Adrenal gland (tissue), 12 donors: ENCODE data around the gene KLHL14. TPM values are rescaled to one million over a fixed set of nuclear protein-coding genes. Genes with fewer than 3 reads are reported as not detected.
"Not testable (repeated sequence)": the region's sequence is repeated elsewhere in the genome, so short reads cannot be mapped to it uniquely, and the experiment has no call there.

Experiments used
- DNase-seq, 7 donors: peaks; one replicate each; pipeline ENCODE4 v3.0.0-alpha.2; 2019 to 2020
- H3K27ac ChIP-seq, 5 donors: fragments of 200-600 bp; sonication (generic) in 4 of 5; 1 replicate in 3 of 5; 2 replicates in 2 of 5; pipeline versions ENCODE4 v1.5.1 to v1.8.0; 2016 to 2020; ENCODE audit warnings: mild to moderate bottlenecking in 1 of 5
- H3K27me3 ChIP-seq: fragments of 200-600 bp; 2 replicates; pipeline ENCODE4 v1.8.0; 2021
- H3K36me3 ChIP-seq, 2 donors: fragments of 200-600 bp; replicated peaks in 1 of 2; 1 replicate in 1 of 2; 2 replicates in 1 of 2; pipeline versions ENCODE4 v1.5.1 to v1.8.0; 2018 to 2022
- H3K4me1 ChIP-seq, 2 donors: fragments of 200-600 bp; replicated peaks in 1 of 2; 1 replicate in 1 of 2; 2 replicates in 1 of 2; pipeline versions ENCODE4 v1.5.1 to v1.8.0; 2018 to 2021
- H3K4me3 ChIP-seq, 4 donors: fragments of 200-600 bp; sonication (generic) in 3 of 4; one replicate each; pipeline ENCODE4 v1.5.1; 2016 to 2018
- H3K9me3 ChIP-seq, 3 donors: fragments of 200-600 bp; sonication (generic) in 1 of 3; replicated peaks in 1 of 3; 1 replicate in 2 of 3; 2 replicates in 1 of 3; pipeline versions ENCODE4 v1.5.1 to v1.8.0; 2016 to 2021
- POLR2A ChIP-seq, 2 donors: fragments of 450-650 bp; IDR thresholded peaks; one replicate each; pipeline ENCODE4 v1.6.1; 2017; ENCODE audit warnings: antibody characterized with exemption in 2 of 2, mild to moderate bottlenecking in 2 of 2, moderate library complexity in 1 of 2
- WGBS, 4 donors: extraction: QIAGEN DNeasy Blood & Tissue Kit in 2 of 4; methylation state at CpG; one replicate each; pipeline versions ENCODE4 v1.1.5 to v1.1.7; 2013 to 2017; 5-methylcytosine and 5-hydroxymethylcytosine counted together
- intact Hi-C, 2 donors: fragments of 100-400 bp; cut with DNase I; formaldehyde crosslinking; loops; one replicate each; pipeline versions ENCODE4 v1.14.1 to v1.15.0; 2022 to 2023
- polyA plus RNA-seq, 3 donors: library from polyadenylated mRNA; stranded (reverse); fragments of 200-250 nt in 2 of 3; fragments of 350-450 nt in 1 of 3; fragmentation: Illumina TruSeq in 1 of 3; extraction: RNeasy Lipid Tissue Mini Kit (QIAGEN cat#74804) in 1 of 3; gene quantifications; one replicate each; pipeline ENCODE4 v1.2.3, GENCODE V29; 2013 to 2014
- total RNA-seq, 9 donors: library from RNA; depleted of rRNA in 4 of 9; stranded (reverse); fragments of >200 nt in 4 of 9; fragments of 120-200 nt in 1 of 9; fragmentation: NEBNext Ultra II Directional in 1 of 9; extraction: Animal tissue kit (Norgen Biotek cat#: 25700) in 1 of 9; gene quantifications; one replicate each; pipeline versions ENCODE4 v1.1.0 to v1.2.4, GENCODE V29; 2013 to 2023
- TF ChIP-seq, protein P1 (sequence below), 6 experiments: fragments of 450-650 bp in 4 of 6; fragments of 200-600 bp in 2 of 6; sonication (generic) in 1 of 6; IDR thresholded peaks; 1 replicate in 5 of 6; 2 replicates in 1 of 6; pipeline versions ENCODE4 v1.5.1 to v1.8.0; 2016 to 2021; ENCODE audit warnings: antibody characterized with exemption in 6 of 6, mild to moderate bottlenecking in 2 of 6, moderate library complexity in 1 of 6
- donor health status: healthy with polysubstance abuse.
- donor health status: Bipolar disorder and iron deficiency.
- donor health status: DM: yes; HTN: yes; CAD: no.
- donor health status: DM: no; HTN: no; CAD: no.
- donor health status: DM: no; HTN: no; CAD: no.
- donor health status: DM: yes; HTN: yes; CAD: no.

The KLHL14 gene
- total and polyA plus RNA-seq, 12 donors, result 0.10 to 4.5 (median 0.32) TPM; not detected in 3

DNA sequence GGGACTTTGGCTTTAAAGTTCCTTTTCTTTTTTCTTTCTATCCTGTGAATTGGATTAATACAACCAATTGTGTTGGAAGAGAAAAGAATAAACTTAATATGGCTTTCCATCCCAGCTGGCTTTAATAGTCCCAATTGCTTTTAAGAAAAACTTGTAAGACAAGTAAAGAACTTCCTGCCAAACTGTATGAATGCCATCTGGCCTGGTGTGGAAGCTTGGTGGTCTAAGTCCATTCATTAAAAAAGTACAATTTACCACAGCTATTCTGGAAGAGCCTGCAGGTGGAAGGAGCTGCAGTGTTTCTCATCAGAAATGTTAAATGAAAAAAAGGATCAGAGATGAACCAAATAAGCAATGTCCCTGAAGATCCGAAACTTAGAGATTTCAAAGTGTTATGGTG, 103.9 kb downstream of the KLHL14 start:
- WGBS, 4 donors, result 83 to 96% (median 88%) methylated on average over 1 of the region's 1 CpG
- no peak overlapping the region for H3K27ac ChIP-seq
- no peak for DNase-seq
- H3K4me3 ChIP-seq, result no peak overlapping the region
- TF ChIP-seq POLR2A (IDR thresholded peaks at IDR 0.05), result no peak
- TF ChIP-seq, protein P1, sequence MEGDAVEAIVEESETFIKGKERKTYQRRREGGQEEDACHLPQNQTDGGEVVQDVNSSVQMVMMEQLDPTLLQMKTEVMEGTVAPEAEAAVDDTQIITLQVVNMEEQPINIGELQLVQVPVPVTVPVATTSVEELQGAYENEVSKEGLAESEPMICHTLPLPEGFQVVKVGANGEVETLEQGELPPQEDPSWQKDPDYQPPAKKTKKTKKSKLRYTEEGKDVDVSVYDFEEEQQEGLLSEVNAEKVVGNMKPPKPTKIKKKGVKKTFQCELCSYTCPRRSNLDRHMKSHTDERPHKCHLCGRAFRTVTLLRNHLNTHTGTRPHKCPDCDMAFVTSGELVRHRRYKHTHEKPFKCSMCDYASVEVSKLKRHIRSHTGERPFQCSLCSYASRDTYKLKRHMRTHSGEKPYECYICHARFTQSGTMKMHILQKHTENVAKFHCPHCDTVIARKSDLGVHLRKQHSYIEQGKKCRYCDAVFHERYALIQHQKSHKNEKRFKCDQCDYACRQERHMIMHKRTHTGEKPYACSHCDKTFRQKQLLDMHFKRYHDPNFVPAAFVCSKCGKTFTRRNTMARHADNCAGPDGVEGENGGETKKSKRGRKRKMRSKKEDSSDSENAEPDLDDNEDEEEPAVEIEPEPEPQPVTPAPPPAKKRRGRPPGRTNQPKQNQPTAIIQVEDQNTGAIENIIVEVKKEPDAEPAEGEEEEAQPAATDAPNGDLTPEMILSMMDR (IDR thresholded peaks at IDR 0.05), result no peak
- H3K36me3 ChIP-seq, result no peaks in the 10 kb centered on the region
- intact Hi-C loops, result no loop called here
- no peaks in the 10 kb centered on the region for H3K27me3 ChIP-seq
- H3K4me1 ChIP-seq, result no peaks in the 10 kb centered on the region
- no peaks in the 10 kb centered on the region for H3K9me3 ChIP-seq

DNA sequence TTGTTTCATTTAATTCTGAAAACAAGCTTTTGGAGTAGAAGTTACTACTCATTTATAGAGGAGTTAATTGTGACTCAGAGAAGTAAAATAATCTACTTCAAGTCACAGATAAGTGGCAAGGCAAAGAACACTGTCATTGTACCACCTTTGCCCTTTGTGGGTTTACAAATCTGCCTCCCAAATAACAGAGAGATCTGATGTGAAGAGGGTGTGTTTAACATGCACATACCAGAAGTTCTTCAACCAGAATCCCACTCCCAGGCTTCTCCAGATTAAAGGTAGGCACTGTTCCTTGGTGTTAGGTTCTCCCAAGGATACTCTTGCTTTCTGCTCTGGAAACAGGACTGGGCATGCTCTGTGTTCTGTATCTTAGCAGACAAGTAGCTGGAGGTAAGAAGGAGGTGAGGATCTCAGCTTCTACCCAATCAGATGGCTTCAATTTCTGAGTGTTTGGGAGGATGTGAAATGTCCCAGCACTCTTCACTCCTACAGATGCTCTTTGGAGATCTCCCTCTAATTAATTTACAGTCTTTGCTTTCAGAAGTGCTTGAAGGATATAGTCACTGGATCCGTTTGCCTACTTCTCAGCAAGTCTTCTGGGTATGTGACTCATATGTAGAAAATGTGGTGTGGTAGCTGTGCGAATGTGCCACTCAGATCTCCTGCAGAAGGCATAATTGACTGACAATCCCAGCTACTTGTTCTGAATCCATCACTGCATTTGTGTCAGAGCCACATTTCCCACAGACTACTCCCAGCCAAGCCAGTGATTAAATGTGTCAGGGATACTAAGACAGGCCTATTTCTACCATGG, 111.1 kb downstream of the KLHL14 start:
- H3K27ac ChIP-seq, result no peak overlapping the region
- no peak for DNase-seq
- H3K27me3 ChIP-seq, result no peaks in the 10 kb centered on the region
- H3K9me3 ChIP-seq, result no peaks in the 10 kb centered on the region
- H3K4me1 ChIP-seq, result no peaks in the 10 kb centered on the region
- intact Hi-C loops, result no loop called here
- no peaks in the 10 kb centered on the region for H3K36me3 ChIP-seq
- 48 to 65% (median 57%) methylated on average over 2 of the region's 2 CpGs for WGBS, 4 donors
- no peak overlapping the region for H3K4me3 ChIP-seq
- TF ChIP-seq POLR2A (IDR thresholded peaks at IDR 0.05), result no peak
- TF ChIP-seq, protein P1 (IDR thresholded peaks at IDR 0.05), result no peak

DNA sequence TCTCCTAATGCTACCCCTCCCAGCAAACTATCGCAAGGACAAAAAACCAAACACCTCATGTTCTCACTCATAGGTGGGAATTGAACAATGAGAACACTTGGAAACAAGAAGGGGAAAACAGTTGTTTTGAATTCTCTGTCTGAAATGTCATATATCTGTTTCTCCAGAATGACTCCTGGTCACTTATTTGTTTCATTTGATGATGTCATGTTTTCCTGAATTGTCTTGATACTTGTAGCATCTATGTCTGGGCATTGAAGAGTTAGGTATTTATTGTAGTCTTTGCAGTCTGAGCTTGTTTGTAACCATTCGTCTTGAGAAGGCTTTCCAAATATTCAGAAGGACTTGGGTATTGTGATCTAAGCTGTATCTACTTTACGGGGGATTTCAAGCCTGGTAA, 118.3 kb downstream of the KLHL14 start:
- H3K4me3 ChIP-seq, H3K27ac ChIP-seq, H3K36me3 ChIP-seq, H3K9me3 ChIP-seq, H3K4me1 ChIP-seq, DNase-seq, H3K27me3 ChIP-seq, intact Hi-C loops: not testable (repeated sequence)
- WGBS, 4 donors, result 78 to 81% (median 80%) methylated on average over 3 of the region's 3 CpGs

DNA sequence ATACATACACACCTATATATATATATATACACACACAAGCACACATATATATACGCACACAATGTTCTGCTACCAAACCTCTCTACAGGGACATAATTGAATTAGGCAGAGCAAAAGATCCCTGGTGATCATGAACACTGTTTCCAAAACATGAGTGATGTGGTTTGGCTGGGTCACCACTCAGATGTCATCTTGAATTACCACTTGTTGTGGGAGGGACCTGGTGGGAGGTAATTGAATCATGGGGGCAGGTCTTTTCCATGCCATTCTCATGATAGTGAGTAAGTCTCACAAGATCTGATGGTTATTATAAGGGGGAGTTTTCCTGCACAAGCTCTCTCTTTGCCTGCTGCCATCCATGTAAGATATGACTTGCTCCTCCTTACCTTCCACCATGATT, 135.2 kb downstream of the KLHL14 start:
- H3K27me3 ChIP-seq, H3K36me3 ChIP-seq, intact Hi-C loops, H3K4me3 ChIP-seq, H3K4me1 ChIP-seq, H3K27ac ChIP-seq, DNase-seq, H3K9me3 ChIP-seq: not testable (repeated sequence)
- WGBS, 4 donors, result 88 to 95% (median 91%) methylated on average over 1 of the region's 1 CpG

DNA sequence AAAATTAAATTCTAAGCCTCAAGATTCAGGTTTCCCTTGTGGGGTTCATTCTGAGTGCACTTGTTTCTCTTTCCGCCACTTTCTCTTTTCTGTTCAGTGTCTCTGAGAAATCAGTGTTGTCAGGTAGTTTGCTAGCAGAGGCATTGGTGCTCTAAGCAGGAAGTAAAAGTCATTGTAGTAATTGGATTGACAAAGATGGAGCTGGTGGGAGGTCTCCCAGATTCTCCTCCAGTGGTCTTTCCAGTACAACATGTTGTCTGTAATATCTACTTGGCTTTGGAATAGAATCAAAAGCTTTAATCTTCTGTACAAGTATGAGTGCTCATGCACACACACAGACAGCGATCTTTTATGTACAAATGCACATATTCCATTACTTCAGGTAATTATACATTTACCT, 135.6 kb downstream of the KLHL14 start:
- H3K4me3 ChIP-seq, result no peak overlapping the region
- DNase-seq, result no peak
- H3K27me3 ChIP-seq, result no peaks in the 10 kb centered on the region
- H3K4me1 ChIP-seq, result no peaks in the 10 kb centered on the region
- no peaks in the 10 kb centered on the region for H3K36me3 ChIP-seq
- 84 to 92% (median 90%) methylated on average over 2 of the region's 2 CpGs for WGBS, 4 donors
- H3K9me3 ChIP-seq, result peaks cover 0 to 4% (median 0%) of the 10 kb centered on the region in 3 donors
- TF ChIP-seq, protein P1 (IDR thresholded peaks at IDR 0.05), result no peak
- TF ChIP-seq POLR2A (IDR thresholded peaks at IDR 0.05), result no peak
- intact Hi-C loops, result no loop called here
- no peak overlapping the region for H3K27ac ChIP-seq
